ENCODE results near the gene ACVR1C. TPM values are rescaled to one million over a fixed set of nuclear protein-coding genes. Genes with fewer than 3 reads are reported as not detected.

ACVR1C gene
- total RNA-seq, 1 donor from 2014 or later, result 0.18 TPM

- Mint-ChIP-seq H3K4me3 (no peak overlapping the region), H3K4me1 (no peaks in the 10 kb centered on the region), H3K27me3 (ENCODE audit: low read depth) (peaks cover 36% of the 10 kb centered on the region), H3K9me3 (no peaks in the 10 kb centered on the region), H3K36me3 (no peaks in the 10 kb centered on the region), H3K27ac (no peak overlapping the region)
- no peak for DNase-seq (ENCODE audit: low spot score in 2 of 2, unreplicated experiment in 2 of 2)
- TF ChIP-seq, protein P1, sequence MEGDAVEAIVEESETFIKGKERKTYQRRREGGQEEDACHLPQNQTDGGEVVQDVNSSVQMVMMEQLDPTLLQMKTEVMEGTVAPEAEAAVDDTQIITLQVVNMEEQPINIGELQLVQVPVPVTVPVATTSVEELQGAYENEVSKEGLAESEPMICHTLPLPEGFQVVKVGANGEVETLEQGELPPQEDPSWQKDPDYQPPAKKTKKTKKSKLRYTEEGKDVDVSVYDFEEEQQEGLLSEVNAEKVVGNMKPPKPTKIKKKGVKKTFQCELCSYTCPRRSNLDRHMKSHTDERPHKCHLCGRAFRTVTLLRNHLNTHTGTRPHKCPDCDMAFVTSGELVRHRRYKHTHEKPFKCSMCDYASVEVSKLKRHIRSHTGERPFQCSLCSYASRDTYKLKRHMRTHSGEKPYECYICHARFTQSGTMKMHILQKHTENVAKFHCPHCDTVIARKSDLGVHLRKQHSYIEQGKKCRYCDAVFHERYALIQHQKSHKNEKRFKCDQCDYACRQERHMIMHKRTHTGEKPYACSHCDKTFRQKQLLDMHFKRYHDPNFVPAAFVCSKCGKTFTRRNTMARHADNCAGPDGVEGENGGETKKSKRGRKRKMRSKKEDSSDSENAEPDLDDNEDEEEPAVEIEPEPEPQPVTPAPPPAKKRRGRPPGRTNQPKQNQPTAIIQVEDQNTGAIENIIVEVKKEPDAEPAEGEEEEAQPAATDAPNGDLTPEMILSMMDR (IDR thresholded peaks at IDR 0.05; ENCODE audit: unreplicated experiment), result no peak
These were observed 141.4 kb downstream of the ACVR1C start for GRCh38 chr2:157487271-157487610.

DNA sequence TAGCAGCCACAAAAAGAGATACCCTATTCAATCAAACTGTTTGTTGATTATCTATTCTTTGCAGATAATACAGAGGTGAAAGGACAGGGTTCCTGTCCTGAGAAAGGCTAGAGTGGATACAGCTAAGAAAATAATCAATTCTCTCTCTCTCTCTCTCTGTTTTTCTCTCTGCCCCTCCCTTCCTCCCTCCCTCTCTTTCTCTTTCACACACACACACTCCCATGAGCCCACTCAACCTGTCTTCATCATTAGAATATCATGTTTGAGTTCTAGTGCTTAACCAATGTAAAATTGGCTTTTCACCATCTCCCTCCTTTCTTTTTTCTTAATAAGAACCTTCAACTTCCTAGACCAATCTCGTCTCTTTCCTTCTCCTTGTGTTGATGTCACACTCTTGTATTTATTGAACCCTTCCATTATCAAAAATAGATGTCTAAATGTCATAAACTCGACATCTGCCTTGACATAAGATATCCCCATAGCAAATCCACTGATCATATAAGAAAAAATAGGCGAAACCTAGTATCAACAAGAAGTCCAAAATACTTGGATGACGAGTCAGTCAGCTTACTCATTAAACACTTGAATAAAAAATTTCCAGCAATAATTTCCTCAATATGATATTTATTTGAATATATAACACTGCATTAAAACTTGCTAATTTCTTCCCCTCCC is 141.9 kb downstream of the ACVR1C start:
- Mint-ChIP-seq H3K27me3 (ENCODE audit: low read depth) (peaks cover 36% of the 10 kb centered on the region), H3K4me1 (no peaks in the 10 kb centered on the region), H3K27ac (no peak overlapping the region), H3K36me3 (no peaks in the 10 kb centered on the region), H3K4me3 (no peak overlapping the region), H3K9me3 (no peaks in the 10 kb centered on the region)
- DNase-seq (ENCODE audit: low spot score in 2 of 2, unreplicated experiment in 2 of 2), result no peak
- TF ChIP-seq, protein P1 (IDR thresholded peaks at IDR 0.05; ENCODE audit: unreplicated experiment), result no peak

- TF ChIP-seq, protein P1 (IDR thresholded peaks at IDR 0.05; ENCODE audit: unreplicated experiment), result no peak
- Mint-ChIP-seq H3K27me3 (ENCODE audit: low read depth) (peaks cover 2% of the 10 kb centered on the region), H3K4me1 (no peaks in the 10 kb centered on the region), H3K4me3 (no peak overlapping the region), H3K27ac (no peak overlapping the region), H3K9me3 (no peaks in the 10 kb centered on the region), H3K36me3 (no peaks in the 10 kb centered on the region)
- no peak for DNase-seq (ENCODE audit: low spot score in 2 of 2, unreplicated experiment in 2 of 2)
These were observed 148.3 kb downstream of the ACVR1C start for GRCh38 chr2:157480182-157480961.

DNA sequence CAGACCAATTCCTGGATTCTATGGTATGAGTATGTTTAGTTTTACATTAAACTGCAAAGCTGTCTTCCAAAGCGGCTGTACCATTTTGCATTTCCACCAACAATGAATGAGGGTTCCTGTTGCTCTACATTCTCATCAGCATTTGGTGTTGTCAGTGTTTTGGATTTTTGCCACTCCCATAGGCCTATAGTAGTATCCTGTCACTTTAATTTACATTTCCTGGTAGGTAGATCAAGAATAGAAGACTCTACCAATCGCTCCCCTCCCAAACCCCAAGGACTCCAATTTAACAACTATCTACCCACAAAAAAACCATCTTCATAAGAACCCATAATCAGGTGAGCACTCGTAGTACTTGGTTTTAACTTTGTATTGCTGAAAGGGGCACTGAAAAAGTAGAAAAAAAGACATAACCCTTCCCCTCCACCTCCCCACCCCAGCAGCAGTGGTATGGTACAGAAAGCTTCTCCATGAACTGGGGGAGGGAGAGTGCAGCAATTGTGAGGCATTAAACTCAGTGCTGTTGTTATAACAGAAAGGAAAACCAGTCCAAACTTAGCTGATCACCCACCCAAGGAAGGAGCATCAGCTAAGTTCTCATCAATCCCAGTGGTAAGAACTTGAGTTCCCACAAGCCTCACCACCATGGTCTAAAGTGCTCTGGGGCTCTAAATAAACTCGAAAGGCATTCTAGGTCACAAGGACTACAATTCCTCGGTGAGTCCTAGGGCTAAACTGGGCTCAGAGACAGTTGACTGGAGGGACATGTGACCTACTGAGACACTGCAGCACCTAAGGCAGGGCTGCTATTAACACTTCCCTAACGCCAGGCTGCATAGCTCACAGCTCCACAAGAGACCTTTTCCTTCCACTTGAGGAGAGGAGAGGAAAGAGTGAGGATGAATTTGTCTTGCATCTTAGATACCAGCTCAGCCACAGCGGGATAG is 149.3 kb downstream of the ACVR1C start:
- Mint-ChIP-seq H3K27me3 (ENCODE audit: low read depth) (peaks cover 2% of the 10 kb centered on the region), H3K4me3 (no peak overlapping the region), H3K36me3 (no peaks in the 10 kb centered on the region), H3K27ac (no peak overlapping the region), H3K9me3 (no peaks in the 10 kb centered on the region), H3K4me1 (no peaks in the 10 kb centered on the region)
- TF ChIP-seq, protein P1 (IDR thresholded peaks at IDR 0.05; ENCODE audit: unreplicated experiment), result no peak
- no peak for DNase-seq (ENCODE audit: low spot score in 2 of 2, unreplicated experiment in 2 of 2)

DNA sequence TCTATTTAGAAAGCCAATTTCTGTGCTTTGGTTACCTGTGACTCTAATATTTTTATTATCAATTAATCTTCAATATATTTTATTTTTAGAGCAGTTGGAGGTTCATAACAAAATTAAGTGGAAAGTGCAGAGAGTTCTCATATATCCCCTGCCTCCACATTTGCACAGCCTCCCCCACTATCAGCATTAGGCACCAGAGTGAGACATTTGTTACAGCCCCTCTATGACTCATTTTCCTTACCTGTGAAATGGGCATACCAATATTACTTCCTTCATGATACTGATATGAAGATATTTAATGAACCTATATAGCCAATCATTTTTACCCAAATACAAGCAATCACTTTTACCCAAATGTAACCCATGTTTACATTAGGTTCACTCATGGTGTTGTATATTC is 150.7 kb downstream of the ACVR1C start:
- no peak for DNase-seq (ENCODE audit: low spot score in 2 of 2, unreplicated experiment in 2 of 2)
- no peaks in the 10 kb centered on the region for H3K4me1 Mint-ChIP-seq
- H3K9me3 Mint-ChIP-seq, result no peaks in the 10 kb centered on the region
- peaks cover 2% of the 10 kb centered on the region for H3K27me3 Mint-ChIP-seq (ENCODE audit: low read depth)
- TF ChIP-seq, protein P1 (IDR thresholded peaks at IDR 0.05; ENCODE audit: unreplicated experiment), result no peak
- no peak overlapping the region for H3K27ac Mint-ChIP-seq
- H3K36me3 Mint-ChIP-seq, result no peaks in the 10 kb centered on the region
- H3K4me3 Mint-ChIP-seq, result no peak overlapping the region

Data from mesothelial cell of epicardium (in vitro differentiated cells).